GM21576 (cell line): ENCODE data around the gene PPDPF.

Experiments used
- ATAC-seq: cut with Tn5 transposase; IDR thresholded peaks from one replicate; pipeline ENCODE4 v1.9.1; 2021; ENCODE audit warnings: mild to moderate bottlenecking, moderate library complexity; ENCODE audit not compliant: unreplicated experiment

Gene PPDPF

GRCh38 chr20:63536241-63536977 lies 15.8 kb downstream of the PPDPF start:
- no peak for ATAC-seq

- ATAC-seq = peak; percentile 10
These were observed 16.5 kb downstream of the PPDPF start, which contains the start of gene PTK6 for GRCh38 chr20:63536997-63537524. TSS of gene PTK6 (minus strand) at chr20:63537376. CDS start at chr20:63537314, 62 bp downstream.

GRCh38 chr20:63537525-63538203 lies 17.1 kb downstream of the PPDPF start:
- peak; percentile 80 for ATAC-seq

- no peak for ATAC-seq
These were observed 17.9 kb downstream of the PPDPF start for GRCh38 chr20:63538204-63539091.

GRCh38 chr20:63539092-63539430 lies 18.5 kb downstream of the PPDPF start:
- ATAC-seq = no peak

GRCh38 chr20:63539441-63540370 lies 19.1 kb downstream of the PPDPF start:
- ATAC-seq = no peak

GRCh38 chr20:63540417-63541186 lies 20.0 kb downstream of the PPDPF start:
- no peak for ATAC-seq

- ATAC-seq = no peak
These were observed 20.8 kb downstream of the PPDPF start for GRCh38 chr20:63541371-63541770.

- no peak for ATAC-seq
These were observed 21.5 kb downstream of the PPDPF start for GRCh38 chr20:63542031-63542559.

GRCh38 chr20:63542696-63543095 lies 22.1 kb downstream of the PPDPF start:
- ATAC-seq = no peak

- no peak for ATAC-seq
These were observed 22.6 kb downstream of the PPDPF start for GRCh38 chr20:63543131-63543530.

GRCh38 chr20:63543733-63544132 lies 23.2 kb downstream of the PPDPF start:
- ATAC-seq = no peak

- ATAC-seq = no peak
These were observed 23.8 kb downstream of the PPDPF start for GRCh38 chr20:63544241-63544957.

- no peak for ATAC-seq
These were observed 24.5 kb downstream of the PPDPF start for GRCh38 chr20:63544958-63545516.

GRCh38 chr20:63545814-63546213 lies 25.2 kb downstream of the PPDPF start:
- ATAC-seq = no peak

GRCh38 chr20:63546256-63546955 lies 25.8 kb downstream of the PPDPF start:
- ATAC-seq = no peak

- no peak for ATAC-seq
These were observed 26.6 kb downstream of the PPDPF start for GRCh38 chr20:63546956-63547724.
